GM12874 (cell line): Measurements from ENCODE around the gene KIF6.

ENCODE experiments used
- TF ChIP-seq, protein P1 (sequence below): IDR thresholded peaks from 2 replicates; pipeline ENCODE4 v1.5.1; 2011; ENCODE audit warnings: low read depth, mild to moderate bottlenecking, control low read depth, low read length, moderate library complexity; ENCODE audit not compliant: insufficient read depth

KIF6 gene

GRCh38 chr6:39381550-39382140 is 343.6 kb downstream of the KIF6 start:
- TF ChIP-seq, protein P1, sequence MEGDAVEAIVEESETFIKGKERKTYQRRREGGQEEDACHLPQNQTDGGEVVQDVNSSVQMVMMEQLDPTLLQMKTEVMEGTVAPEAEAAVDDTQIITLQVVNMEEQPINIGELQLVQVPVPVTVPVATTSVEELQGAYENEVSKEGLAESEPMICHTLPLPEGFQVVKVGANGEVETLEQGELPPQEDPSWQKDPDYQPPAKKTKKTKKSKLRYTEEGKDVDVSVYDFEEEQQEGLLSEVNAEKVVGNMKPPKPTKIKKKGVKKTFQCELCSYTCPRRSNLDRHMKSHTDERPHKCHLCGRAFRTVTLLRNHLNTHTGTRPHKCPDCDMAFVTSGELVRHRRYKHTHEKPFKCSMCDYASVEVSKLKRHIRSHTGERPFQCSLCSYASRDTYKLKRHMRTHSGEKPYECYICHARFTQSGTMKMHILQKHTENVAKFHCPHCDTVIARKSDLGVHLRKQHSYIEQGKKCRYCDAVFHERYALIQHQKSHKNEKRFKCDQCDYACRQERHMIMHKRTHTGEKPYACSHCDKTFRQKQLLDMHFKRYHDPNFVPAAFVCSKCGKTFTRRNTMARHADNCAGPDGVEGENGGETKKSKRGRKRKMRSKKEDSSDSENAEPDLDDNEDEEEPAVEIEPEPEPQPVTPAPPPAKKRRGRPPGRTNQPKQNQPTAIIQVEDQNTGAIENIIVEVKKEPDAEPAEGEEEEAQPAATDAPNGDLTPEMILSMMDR: no peak

- TF ChIP-seq, protein P1: no peak
These were observed 344.2 kb downstream of the KIF6 start for GRCh38 chr6:39380837-39381549.

DNA sequence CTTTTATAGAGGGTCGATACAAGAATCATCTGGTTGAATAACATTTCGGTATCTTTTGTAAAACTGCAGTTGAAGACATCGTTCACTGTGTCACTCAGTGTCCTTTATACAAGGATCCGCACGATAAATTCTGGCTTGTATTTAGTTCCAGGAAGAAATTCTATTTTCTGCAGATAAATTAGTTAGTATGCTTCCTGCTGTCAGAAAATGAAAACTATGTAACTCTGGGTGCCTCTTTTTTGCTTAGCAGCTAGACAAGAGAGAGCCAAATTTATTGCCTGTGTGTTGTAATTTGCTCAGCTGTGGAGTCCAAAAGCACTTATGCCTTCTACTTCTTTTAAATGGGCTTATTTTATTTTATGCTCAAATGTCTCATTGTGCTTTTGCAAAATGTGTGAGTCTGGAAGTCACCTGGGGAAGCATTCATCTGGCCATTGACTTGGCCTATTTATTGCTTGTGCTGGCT is 346.2 kb downstream of the KIF6 start:
- TF ChIP-seq, protein P1: no peak

DNA sequence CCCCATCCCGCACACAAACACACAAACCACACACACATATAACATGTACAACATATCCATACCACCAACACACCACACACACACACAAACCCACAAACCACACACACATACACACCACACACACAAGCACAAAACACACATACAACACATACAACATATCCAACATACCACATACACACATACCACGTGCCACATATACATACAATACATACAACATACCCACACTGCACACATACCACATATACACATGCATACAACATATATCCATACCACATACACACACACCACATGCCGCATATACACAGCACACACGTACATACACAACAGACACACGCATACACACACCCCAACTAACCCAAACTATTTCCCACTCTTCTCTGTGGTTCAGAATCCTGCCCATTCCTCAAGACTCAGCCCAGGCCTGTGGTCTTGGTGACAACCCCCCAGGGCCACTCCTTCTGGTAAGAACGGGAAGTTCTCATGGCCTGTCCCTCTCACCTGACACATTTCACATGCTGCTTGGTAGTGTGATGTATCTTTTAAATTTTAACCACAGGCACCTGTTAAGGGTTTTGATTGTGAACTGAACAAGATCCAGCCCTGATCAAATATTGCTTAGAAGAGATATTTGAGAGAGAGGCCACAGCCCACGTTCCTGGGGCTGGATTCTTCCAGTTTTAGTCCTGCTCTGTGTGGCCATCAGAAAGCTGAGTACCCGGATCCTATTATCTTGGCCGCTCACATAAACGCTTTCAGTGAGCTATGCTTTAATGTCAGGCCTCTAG is 346.8 kb downstream of the KIF6 start:
- TF ChIP-seq, protein P1: no peak

DNA sequence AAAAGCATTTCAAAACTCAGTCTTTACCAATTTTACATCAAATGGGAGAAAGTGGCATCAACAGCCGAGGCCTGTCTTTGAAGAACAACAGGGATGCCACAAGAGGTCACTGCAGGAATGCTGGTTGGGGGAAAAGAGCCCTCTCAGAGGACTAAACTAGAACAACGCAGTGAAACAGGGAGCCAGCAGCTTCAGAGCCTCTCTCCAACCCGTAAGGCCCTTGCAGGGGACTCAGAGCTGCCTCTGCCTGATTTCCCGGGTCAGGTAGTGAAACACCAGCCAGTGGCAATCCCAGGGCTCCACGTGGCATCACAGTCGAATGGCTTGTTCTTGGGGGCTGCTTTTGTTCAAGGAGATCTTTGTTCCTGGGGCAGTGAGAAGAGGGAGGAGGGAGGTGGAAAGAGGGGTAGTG is 347.7 kb downstream of the KIF6 start:
- TF ChIP-seq, protein P1: peak; percentile 72

GRCh38 chr6:39375405-39375804 is 349.8 kb downstream of the KIF6 start:
- TF ChIP-seq, protein P1: no peak

DNA sequence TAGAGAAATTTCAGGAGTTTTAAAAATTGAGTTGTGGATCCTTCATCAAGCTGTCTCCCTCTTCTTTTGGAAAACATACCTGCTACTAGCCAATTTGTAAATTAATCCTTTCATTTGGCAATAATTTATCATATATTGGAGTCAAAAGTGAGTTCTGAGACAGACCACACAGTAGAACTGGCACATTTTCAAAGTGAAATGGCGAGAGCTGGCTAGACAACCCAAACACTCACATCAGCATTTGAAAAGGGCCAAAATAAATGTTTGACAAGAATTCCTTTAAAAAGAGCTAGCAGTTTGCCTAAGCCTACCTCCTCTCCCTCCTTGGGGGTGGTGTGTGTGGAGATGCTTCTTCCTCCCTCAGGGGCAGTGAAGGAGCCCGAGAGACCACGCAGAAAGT is 354.8 kb downstream of the KIF6 start:
- TF ChIP-seq, protein P1: no peak
